Right hindlimb (tissue), 1 donor: ENCODE measurements around the gene MAN2A2.
"Not testable (repeated sequence)": the region's sequence is repeated elsewhere in the genome, so short reads cannot be mapped to it uniquely, and the experiment has no call there.

ENCODE experiments used
- DNase-seq: peaks from one replicate; pipeline ENCODE4 v3.0.0-alpha.2; 2018

The MAN2A2 gene

DNA sequence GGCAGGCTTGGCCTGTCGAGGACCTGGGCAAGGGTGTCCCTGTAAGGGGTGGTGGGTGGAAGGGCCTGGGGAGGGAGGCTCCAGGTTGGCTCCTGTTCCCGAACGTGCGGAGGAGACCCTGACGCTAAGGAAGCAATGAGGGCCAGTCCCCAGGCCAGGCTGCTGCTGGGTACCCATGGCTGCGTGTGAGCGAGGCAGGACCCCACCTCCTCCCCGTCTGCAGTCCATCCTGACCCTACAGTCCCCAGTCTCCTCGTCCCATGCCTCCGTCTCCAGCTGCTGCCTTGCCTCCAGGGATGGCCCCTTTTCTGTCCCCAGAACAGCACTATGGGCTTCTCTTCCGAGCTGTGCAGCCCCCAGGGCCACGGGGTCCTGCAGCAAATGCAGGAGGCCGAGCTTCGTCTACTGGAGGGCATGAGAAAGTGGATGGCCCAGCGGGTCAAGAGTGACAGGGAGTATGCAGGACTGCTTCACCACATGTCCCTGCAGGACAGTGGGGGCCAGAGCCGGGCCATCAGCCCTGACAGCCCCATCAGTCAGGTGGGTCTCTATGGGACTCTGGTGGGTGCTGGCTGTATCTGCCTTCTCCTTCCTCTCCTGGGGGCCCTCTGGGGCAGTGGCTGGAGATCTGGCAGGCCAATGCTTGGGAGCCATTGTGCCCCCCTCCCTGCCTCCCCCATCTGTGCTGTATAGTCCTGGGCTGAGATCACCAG lies 18.2 kb upstream of the MAN2A2 start:
- DNase-seq, result no peak

DNA sequence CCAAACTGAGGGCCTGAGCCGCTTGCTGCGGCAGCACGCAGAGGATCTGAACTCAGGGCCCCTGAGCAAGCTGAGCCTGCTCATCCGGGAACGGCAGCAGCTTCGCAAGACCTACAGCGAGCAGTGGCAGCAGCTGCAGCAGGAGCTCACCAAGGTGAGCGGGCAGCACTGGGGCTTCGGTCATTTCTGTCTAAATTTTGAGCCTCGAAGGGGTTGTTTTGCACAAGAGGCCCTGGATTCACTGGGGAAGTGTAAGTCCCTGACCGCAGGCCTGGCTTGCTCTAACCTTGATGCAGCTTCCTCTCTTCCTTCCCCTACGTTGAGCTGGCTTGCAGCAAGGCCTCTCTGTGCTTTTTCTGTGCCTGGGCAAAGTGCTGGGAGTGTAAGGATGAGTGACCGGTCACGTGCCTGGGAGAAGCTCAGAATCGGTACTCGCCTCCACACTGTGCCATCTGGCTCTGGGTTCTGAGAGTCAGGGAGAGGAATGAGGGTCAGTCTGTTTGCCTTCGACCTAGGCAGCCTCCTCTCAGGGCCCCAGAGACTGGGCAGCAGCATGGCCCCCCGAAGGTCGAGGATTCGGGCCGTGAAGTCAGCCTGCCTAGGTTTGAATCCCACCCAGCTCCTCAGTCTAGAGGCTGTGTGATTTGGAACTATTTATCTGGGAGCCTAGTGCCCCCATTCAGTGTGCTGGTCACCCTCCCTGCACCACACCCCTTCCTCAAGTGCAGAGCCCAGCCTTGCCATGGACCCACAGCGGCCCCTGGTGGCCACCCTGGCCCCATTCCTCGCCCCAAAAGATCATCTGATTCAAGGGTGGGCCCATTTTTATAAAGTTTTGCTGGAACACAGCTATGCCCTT lies 17.4 kb upstream of the MAN2A2 start:
- peak; percentile 87 for DNase-seq

DNA sequence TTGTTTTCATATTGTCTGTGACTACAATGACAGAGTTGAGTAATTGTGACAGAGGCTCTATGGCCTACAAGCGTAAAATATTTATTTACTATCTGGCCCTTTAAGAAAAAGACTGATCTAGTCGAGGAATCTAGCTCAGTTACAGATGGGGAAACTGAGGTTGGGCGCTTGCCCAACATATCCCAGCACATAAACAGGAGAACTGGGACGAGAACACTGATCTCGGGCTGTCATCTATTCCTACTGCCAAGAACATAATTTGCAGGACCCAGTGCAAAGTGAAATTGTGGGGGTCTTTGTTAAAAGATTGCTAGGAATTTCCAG lies 16.8 kb upstream of the MAN2A2 start:
- no peak for DNase-seq

DNA sequence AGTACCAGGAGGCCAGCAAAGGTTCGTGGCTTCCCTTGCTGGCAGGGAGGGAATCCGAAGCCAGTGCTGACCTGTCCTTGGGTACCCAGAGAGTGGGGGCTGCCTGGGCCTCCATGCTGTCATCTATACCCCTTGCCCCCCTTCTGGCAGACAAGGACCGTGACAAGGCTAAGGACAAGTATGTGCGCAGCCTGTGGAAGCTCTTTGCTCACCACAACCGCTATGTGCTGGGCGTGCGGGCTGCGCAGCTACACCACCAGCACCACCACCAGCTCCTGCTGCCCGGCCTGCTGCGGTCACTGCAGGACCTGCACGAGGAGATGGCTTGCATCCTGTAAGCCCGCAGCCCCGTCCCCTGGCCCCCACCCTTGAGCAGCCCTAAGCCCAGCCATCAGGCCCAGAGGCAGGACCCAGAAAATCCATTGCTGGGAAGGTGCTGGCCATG lies 16.0 kb upstream of the MAN2A2 start:
- DNase-seq, result no peak

DNA sequence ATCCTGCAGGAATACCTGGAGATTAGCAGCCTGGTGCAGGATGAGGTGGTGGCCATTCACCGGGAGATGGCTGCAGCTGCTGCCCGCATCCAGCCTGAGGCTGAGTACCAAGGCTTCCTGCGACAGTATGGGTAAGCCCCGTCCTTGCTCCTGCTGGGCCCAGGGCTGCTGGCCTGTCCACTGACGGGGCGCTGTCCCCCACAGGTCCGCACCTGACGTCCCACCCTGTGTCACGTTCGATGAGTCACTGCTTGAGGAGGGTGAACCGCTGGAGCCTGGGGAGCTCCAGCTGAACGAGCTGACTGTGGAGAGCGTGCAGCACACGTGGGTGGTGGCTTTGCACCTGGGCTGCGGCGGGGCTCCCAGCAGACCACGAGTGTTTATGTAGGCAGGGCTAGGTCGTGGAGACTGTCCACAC lies 13.8 kb upstream of the MAN2A2 start:
- DNase-seq, result no peak

DNA sequence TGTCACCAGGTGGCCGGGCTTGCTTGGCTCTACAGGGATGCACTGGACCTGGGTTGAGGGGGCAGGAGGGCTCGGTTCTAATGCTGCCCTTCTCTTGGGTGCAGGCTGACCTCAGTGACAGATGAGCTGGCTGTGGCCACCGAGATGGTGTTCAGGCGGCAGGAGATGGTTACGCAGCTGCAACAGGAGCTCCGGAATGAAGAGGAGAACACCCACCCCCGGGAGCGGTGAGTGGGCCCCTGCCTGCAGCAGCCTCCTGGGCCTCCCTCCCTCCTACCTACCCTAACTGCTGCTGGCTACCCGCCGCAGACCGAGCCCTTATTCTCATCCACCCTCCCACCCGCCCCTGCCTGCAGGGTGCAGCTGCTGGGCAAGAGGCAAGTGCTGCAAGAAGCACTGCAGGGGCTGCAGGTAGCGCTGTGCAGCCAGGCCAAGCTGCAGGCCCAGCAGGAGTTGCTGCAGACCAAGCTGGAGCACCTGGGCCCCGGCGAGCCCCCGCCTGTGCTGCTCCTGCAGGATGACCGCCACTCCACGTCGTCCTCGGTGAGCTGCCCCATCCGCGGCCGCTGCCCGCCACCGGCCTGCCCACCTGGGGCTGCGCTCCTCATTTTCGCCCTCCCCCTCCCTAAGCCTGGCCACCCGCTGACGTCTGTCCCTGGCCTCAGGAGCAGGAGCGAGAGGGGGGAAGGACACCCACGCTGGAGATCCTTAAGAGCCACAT lies 13.2 kb upstream of the MAN2A2 start:
- no peak for DNase-seq

DNA sequence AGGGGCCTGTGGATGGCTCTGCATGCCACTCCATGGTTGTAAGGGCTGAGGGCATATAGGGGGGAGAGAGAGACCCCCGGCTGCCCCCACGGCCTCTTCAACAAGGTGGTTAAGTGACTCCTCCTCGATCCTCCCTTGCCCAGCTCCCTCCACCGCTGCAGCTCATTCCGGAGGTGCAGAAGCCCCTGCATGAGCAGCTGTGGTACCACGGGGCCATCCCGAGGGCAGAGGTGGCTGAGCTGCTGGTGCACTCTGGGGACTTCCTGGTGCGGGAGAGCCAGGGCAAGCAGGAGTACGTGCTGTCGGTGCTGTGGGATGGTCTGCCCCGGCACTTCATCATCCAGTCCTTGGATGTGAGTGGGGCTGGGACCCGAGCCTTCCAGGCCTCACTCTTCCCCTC lies 12.3 kb upstream of the MAN2A2 start:
- DNase-seq, result no peak

DNA sequence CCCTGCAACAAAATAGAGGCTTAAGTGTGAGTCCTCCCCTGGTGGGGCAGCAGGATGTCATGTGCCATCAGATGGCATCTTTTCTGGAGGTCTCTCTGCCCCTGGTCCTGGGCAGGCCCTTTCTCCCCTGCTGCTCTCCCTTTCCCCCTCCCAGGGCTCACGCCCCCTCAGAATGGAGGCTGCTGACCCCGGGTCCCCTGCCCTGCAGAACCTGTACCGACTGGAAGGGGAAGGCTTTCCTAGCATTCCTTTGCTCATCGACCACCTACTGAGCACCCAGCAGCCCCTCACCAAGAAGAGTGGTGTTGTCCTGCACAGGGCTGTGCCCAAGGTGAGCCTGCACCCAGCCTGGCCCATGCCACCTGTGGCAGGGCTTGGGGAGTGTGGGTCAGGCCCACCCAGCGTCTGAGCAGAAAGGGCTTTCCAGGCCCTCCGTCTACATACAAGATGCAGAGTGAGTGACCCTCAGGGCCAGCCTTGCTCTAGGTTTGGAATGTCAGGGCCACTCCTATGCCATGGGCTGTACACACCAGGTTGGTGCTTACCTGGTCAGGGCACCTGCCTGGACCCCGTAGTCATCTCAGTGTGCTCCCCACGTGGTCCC lies 11.7 kb upstream of the MAN2A2 start:
- DNase-seq, result no peak

DNA sequence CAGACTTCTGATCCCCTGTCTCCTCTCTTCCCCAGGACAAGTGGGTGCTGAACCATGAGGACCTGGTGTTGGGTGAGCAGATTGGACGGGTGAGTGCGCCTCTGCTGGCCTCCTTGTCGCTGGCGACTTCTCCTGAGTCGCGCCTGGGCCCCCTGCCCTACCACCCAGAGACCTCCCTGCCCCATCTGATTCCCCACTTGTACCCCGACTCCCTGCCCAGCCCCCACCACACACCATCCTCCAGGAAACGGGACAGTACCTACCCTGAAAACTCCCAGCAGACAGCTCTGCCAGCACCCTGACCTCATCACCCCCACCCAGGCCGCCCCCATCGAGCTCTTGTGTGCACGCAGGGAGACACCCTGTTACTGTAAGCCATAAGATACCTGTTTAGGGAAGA lies 11.1 kb upstream of the MAN2A2 start:
- DNase-seq, result no peak

DNA sequence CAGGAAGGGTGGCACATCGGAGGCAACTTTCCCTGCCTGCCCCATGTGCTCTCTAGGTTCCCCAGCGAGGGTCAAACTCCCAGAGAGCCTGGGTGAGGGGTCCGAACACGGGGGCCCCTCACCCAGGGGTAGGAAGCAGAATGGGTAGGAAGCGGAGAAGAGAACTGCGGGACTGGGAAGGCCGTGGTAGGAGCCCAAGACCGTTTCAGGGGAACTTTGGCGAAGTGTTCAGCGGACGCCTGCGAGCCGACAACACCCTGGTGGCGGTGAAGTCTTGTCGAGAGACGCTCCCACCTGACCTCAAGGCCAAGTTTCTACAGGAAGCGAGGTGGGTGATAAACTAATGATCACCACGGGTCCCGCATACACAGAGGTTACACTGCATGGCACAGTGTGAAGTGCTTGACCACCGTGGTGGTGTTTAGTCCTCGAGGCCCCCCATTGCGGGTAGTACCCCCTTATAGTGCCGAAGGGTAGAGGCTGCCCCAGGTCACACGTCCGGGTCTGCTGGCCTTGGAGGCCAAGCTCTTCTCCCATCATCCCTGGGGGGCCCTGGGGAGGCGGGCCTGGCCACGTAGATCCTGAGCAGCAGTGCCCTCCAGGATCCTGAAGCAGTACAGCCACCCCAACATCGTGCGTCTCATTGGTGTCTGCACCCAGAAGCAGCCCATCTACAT lies 10.5 kb upstream of the MAN2A2 start:
- DNase-seq, result no peak

DNA sequence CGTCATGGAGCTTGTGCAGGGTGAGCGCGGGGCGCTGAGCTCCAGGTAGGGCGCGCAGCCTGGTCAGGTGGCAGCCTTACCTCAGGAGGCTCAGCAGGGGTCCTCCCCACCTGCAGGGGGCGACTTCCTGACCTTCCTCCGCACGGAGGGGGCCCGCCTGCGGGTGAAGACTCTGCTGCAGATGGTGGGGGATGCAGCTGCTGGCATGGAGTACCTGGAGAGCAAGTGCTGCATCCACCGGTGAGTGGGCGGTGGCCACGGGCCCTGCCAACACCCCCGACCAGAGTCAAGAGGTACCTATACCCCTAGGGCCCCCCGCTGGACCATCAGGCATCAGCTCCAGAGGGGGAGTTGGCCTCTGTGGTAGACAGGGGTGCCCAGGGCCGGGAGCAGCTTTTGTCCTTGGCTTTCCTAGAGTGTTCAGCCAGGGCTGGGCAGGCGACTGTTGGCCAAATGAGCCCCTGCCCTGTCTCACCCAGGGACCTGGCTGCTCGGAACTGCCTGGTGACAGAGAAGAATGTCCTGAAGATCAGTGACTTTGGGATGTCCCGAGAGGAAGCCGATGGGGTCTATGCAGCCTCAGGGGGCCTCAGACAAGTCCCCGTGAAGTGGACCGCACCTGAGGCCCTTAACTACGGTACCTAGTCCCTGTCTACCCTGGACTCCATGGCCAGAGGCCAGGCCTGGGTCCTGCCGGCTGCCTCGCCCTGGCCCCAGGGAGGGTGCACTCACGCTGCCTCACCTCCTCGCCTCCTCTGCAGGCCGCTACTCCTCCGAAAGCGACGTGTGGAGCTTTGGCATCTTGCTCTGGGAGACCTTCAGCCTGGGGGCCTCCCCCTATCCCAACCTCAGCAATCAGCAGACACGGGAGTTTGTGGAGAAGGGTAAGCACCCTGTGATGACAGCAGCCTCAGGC lies 9.7 kb upstream of the MAN2A2 start:
- DNase-seq, result no peak

DNA sequence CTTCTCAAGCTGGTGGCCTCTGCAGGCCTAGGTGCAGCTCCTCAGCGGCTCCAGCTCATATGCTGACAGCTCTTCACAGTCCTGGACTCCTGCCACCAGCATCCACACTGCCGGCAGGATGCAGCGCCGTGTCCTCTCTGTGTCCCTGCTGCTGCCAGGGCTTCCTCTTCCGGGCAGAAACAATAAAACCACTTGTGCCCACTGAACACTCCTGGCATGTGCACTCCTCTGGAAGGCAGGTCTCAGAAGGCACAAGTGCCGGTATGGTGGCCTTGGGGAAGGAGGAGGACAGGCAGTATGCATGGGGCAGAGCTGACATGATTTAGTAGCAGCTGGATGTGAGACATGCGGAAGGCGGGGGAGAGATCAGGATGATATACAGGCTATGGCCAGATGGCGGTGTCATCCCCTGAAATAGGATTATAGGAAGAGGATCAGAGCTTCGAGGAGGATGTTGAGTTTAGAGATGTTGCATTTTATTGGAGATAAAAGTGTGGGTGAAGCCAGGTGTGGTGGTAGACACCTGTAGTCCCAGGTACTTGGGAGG lies 7.5 kb upstream of the MAN2A2 start:
- DNase-seq, result no peak

DNA sequence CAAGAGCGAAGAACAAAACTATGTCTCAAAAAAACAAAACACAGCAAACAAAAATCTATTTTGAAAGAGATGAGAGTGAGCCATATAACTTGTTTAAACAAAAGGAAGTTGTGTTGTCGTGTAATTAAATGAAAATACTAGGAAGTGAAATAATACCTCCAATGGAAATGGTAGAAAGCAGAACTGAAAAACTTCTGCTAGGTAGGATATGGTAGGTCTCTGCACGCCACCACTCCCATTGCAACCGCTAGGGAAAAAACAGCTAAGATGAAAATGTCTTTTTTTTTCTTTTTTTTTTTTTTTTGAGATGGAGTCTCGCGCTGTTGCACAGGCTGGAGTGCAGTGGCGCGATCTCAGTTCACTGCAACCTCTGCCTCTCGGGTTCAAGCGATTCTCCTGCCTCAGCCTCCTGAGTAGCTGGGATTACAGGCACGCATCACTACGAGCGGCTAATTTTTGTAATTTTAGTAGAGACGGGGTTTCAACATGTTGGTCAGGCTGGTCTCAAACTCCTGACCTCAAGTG lies 5.9 kb upstream of the MAN2A2 start:
- not testable (repeated sequence) for DNase-seq

DNA sequence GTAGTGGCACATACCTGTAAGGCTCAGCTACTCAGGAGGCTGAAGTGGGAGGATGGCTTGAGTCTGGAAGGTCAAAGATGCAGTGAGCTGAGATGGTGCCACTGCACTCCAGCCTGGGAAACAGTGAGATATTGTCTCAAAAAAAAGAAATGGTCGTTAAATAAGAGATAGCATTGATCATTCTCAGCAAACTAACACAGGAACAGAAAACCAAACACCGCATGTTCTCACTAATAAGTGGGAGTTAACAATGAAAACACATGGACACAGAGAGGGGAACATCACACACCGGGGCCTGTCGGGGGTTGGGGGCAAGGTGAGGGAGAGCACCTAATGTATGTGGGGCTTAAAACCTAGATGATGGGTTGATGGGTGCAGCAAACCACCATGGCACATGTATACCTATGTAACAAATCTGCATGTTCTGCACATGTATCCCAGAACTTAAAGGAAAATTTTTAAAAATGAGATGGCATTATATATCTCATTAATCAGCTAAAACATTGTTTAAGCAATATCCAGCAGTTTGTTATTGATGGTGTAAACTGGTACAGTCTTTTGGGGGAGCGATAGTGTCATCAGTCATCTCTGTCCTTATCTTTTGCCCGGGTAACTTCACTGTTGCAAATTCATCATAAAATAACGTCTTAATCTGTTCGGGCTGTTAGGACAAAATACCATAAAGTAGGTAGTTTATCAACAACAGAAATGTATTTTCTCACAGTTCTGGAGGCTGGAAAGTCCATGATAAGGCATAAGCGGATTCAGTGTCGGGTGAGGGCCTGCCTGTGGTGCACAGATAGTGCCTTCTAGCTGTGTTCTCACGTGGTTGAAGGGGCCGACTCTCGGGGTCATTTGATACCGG lies 1.7 kb upstream of the MAN2A2 start:
- DNase-seq, result no peak

DNA sequence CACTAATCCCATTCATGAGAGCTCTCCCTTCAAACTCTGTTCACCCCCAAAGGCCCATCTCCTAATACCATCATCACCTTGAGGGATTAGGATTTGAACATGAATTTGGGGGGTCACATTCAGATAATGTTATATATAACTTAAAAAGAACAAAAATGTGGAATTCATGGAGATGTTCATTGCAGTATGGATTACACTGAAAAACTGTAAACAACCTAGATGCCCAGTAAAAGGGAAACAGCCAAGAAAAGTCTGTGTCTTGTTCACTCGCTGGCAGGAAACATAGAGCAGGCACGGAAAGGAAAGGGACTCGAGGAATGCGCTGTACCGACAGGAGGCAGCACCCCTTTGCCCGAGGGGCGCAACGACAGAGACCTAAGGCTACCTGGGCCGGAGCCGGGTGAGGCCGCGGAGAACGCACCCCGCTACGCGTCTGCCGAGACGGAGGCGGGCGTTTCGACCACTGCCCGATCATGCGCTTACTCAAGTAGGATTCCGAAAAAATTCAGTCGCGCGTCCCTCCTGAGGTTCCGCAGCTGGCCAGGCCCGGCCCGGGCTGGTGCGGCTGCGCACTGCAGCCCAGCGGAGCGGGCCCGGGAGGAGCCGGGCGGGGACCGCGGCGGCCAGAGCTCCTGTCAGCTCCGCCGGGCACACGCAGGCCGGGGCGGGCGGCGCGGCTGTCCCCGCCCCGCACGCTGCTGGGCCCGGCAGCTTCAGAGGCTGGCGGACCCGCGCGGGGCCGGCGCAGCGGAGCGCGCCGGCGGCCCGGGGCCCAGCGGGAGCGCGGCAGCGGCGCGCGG lies 862 bp upstream of the MAN2A2 start:
- peak; percentile 88 for DNase-seq

DNA sequence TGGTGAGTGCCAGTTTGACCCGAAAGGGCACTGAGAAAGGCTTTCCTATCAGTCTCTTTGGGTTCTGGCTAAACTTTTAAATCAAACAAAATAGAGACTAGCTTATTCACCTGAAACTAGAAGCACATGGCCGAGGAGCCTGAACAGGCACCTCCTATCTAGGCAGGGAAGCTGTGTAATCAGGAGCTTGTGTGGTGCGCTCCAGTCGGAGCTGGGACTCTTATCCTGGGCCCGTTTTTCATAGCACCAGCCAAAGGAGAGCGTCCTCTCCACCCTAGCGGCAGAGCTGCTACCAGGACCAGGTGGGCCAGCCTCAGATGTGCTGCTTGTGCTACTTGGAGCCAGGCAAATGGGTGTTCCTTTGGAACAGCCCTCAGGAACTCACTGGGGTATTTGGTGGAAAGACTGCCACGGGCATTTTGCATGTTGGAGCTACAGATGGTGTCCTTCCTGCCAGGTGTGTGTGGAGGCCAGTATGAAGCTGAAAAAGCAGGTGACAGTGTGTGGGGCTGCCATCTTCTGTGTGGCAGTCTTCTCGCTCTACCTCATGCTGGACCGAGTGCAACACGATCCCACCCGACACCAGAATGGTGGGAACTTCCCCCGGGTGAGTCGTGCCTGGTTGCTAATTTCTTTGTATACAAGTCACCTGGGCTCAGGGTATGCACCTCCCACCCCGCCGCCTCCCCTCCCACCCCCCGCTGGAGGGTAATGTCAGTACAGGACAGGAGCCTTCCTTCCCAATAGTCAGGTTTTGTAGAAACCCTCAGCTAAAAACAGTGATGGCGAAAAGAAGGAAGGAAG lies 833 bp downstream of the MAN2A2 start:
- DNase-seq, result no peak

DNA sequence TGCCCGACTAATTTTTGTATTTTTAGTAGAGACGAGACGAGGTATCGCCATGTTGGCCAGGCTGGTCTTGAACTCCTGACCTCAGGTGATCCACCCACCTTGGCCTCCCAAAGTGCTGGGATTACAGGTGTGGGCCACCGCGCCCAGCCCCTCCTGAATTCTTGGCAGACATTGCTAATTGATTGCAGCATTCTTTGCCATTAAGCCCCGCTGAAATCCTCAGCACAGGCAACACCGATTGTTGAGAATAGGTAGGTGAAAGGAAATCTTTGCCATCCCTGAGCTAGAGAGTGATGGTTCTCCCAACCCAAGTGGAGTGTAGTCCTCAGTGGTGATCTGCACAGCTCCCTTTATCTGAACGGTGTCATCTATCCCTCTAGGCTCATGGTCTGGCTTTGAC lies 1.6 kb downstream of the MAN2A2 start:
- no peak for DNase-seq
